ENCODE data around the gene RTCA.

GRCh38 chr1:100240631-100241030, 25.4 kb upstream of the RTCA start:
- TF ChIP-seq CTCF (IDR thresholded peaks at IDR 0.05; ENCODE audit: low read depth, low read length, missing input control) (no peak), ATF3 (IDR thresholded peaks at IDR 0.05) (no peak), JUND (IDR thresholded peaks at IDR 0.05) (no peak), FOXA2 (IDR thresholded peaks at IDR 0.05) (no peak), SP1 (IDR thresholded peaks at IDR 0.05) (no peak), TAF1 (conservative IDR thresholded peaks at IDR 0.05) (no peak), YY1 (IDR thresholded peaks at IDR 0.05) (no peak), RXRA (IDR thresholded peaks at IDR 0.05) (no peak), GABPA (IDR thresholded peaks at IDR 0.05 in 1 of 2, conservative IDR thresholded peaks at IDR 0.05 in 1 of 2) (no peak), RAD21 (IDR thresholded peaks at IDR 0.05) (no peak), MAX (IDR thresholded peaks at IDR 0.05) (no peak)
- TF ChIP-seq, protein P1, sequence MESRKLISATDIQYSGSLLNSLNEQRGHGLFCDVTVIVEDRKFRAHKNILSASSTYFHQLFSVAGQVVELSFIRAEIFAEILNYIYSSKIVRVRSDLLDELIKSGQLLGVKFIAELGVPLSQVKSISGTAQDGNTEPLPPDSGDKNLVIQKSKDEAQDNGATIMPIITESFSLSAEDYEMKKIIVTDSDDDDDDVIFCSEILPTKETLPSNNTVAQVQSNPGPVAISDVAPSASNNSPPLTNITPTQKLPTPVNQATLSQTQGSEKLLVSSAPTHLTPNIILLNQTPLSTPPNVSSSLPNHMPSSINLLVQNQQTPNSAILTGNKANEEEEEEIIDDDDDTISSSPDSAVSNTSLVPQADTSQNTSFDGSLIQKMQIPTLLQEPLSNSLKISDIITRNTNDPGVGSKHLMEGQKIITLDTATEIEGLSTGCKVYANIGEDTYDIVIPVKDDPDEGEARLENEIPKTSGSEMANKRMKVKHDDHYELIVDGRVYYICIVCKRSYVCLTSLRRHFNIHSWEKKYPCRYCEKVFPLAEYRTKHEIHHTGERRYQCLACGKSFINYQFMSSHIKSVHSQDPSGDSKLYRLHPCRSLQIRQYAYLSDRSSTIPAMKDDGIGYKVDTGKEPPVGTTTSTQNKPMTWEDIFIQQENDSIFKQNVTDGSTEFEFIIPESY (IDR thresholded peaks at IDR 0.05) = no peak
- TF ChIP-seq, protein P2, sequence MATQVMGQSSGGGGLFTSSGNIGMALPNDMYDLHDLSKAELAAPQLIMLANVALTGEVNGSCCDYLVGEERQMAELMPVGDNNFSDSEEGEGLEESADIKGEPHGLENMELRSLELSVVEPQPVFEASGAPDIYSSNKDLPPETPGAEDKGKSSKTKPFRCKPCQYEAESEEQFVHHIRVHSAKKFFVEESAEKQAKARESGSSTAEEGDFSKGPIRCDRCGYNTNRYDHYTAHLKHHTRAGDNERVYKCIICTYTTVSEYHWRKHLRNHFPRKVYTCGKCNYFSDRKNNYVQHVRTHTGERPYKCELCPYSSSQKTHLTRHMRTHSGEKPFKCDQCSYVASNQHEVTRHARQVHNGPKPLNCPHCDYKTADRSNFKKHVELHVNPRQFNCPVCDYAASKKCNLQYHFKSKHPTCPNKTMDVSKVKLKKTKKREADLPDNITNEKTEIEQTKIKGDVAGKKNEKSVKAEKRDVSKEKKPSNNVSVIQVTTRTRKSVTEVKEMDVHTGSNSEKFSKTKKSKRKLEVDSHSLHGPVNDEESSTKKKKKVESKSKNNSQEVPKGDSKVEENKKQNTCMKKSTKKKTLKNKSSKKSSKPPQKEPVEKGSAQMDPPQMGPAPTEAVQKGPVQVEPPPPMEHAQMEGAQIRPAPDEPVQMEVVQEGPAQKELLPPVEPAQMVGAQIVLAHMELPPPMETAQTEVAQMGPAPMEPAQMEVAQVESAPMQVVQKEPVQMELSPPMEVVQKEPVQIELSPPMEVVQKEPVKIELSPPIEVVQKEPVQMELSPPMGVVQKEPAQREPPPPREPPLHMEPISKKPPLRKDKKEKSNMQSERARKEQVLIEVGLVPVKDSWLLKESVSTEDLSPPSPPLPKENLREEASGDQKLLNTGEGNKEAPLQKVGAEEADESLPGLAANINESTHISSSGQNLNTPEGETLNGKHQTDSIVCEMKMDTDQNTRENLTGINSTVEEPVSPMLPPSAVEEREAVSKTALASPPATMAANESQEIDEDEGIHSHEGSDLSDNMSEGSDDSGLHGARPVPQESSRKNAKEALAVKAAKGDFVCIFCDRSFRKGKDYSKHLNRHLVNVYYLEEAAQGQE (IDR thresholded peaks at IDR 0.05) = no peak
